Measurements from ENCODE around the gene NUTF2. TPM values are rescaled to one million over a fixed set of nuclear protein-coding genes. Genes with fewer than 3 reads are reported as not detected.

NUTF2 gene
- total and polyA plus RNA-seq, 2 donors (not counting 1 experiment from before 2014, with no cell fraction given) = 127 to 310 TPM

DNA sequence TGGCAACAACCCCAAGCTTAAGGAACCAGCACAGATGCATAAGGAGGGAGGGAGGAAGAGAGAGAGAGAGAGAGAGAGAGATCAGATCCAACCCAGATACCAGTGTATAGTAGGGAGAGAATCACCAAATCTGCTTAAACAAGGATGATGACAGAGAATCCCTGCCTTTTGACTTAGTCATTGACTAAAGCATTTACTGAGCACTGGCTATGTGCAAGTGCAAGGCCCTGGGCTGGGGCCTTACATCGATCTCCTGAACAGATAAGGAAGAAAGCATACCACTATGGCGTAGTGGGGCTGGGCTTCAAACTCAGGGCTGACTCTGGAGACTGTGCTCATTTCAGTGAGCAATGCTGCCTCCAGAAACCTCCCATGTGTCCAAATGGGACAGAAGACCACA is 24.2 kb upstream of the NUTF2 start:
- H3K79me2 ChIP-seq (ENCODE audit: control insufficient read depth, insufficient read depth, low read length) = no peaks in the 10 kb centered on the region
- no peak overlapping the region for H3K4me2 ChIP-seq (ENCODE audit: extremely low read depth, insufficient read depth, low read length)
- H3K9me3 ChIP-seq (ENCODE audit: control insufficient read depth, insufficient read depth, low read depth, low read length) = no peaks in the 10 kb centered on the region
- H3K27me3 ChIP-seq (ENCODE audit: control insufficient read depth, insufficient read depth, low read length) = no peaks in the 10 kb centered on the region
- no peaks in the 10 kb centered on the region for H3K4me1 ChIP-seq (ENCODE audit: control insufficient read depth, extremely low read depth, insufficient read depth, low read length)
- TF ChIP-seq EZH2 (IDR thresholded peaks at IDR 0.05; ENCODE audit: low read length, missing control alignments) = no peak
- TF ChIP-seq, protein P1, sequence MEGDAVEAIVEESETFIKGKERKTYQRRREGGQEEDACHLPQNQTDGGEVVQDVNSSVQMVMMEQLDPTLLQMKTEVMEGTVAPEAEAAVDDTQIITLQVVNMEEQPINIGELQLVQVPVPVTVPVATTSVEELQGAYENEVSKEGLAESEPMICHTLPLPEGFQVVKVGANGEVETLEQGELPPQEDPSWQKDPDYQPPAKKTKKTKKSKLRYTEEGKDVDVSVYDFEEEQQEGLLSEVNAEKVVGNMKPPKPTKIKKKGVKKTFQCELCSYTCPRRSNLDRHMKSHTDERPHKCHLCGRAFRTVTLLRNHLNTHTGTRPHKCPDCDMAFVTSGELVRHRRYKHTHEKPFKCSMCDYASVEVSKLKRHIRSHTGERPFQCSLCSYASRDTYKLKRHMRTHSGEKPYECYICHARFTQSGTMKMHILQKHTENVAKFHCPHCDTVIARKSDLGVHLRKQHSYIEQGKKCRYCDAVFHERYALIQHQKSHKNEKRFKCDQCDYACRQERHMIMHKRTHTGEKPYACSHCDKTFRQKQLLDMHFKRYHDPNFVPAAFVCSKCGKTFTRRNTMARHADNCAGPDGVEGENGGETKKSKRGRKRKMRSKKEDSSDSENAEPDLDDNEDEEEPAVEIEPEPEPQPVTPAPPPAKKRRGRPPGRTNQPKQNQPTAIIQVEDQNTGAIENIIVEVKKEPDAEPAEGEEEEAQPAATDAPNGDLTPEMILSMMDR (conservative IDR thresholded peaks at IDR 0.05 in 1 of 2, IDR thresholded peaks at IDR 0.05 in 1 of 2; ENCODE audit: low read depth in 1 of 2, low read length in 2 of 2) = no peak
- peak in 1 of 2 donors; percentile 17 for DNase-seq (ENCODE audit: low read depth in 2 of 2)
- peaks cover 3% of the 10 kb centered on the region for H3K36me3 ChIP-seq (ENCODE audit: control insufficient read depth, insufficient read depth, low read length)
- no peaks in the 10 kb centered on the region for H4K20me1 ChIP-seq (ENCODE audit: control insufficient read depth, extremely low read depth, insufficient read depth, low read length)
- no peak overlapping the region for H2AFZ ChIP-seq (ENCODE audit: low read length)
- H3K9ac ChIP-seq (ENCODE audit: insufficient read depth, low read length) = no peak overlapping the region
- H3K4me3 ChIP-seq (replicated peaks in 1 of 4; ENCODE audit: control extremely low read depth in 1 of 4, insufficient read depth in 1 of 4, low read depth in 3 of 4, low read length in 4 of 4) = no peak overlapping the region
- no peak overlapping the region for H3K27ac ChIP-seq (ENCODE audit: insufficient read depth, low read length)

DNA sequence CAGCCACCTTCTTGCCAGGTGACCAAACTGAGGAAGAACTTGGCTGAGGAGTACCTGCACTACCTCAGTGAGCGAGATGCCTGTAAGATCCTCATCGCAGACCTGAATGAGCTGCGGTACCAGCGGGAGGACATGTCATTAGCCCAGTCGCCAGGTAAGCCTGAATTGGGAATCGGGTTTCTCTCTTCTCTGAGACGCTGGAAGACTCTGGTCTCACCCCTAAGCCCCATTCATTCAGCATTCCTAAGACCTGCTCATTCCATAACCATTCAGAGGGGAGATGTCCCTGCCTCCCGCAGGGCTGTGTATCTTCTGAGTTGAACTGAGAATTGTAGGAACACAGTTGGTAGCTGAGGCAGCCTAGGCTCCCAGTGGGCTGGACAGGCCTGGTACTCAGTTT is 21.6 kb upstream of the NUTF2 start:
- H3K36me3 ChIP-seq (ENCODE audit: control insufficient read depth, insufficient read depth, low read length) = peaks cover 19% of the 10 kb centered on the region
- TF ChIP-seq, protein P1 (conservative IDR thresholded peaks at IDR 0.05 in 1 of 2, IDR thresholded peaks at IDR 0.05 in 1 of 2; ENCODE audit: low read depth in 1 of 2, low read length in 2 of 2) = no peak
- no peak for TF ChIP-seq EZH2 (IDR thresholded peaks at IDR 0.05; ENCODE audit: low read length, missing control alignments)
- H4K20me1 ChIP-seq (ENCODE audit: control insufficient read depth, extremely low read depth, insufficient read depth, low read length) = no peaks in the 10 kb centered on the region
- no peak overlapping the region for H3K9ac ChIP-seq (ENCODE audit: insufficient read depth, low read length)
- H3K4me2 ChIP-seq (ENCODE audit: extremely low read depth, insufficient read depth, low read length) = no peak overlapping the region
- H3K9me3 ChIP-seq (ENCODE audit: control insufficient read depth, insufficient read depth, low read depth, low read length) = no peaks in the 10 kb centered on the region
- H3K27me3 ChIP-seq (ENCODE audit: control insufficient read depth, insufficient read depth, low read length) = no peaks in the 10 kb centered on the region
- H2AFZ ChIP-seq (ENCODE audit: low read length) = no peak overlapping the region
- DNase-seq (ENCODE audit: low read depth in 2 of 2) = no peak
- H3K27ac ChIP-seq (ENCODE audit: insufficient read depth, low read length) = no peak overlapping the region
- H3K4me3 ChIP-seq (replicated peaks in 1 of 4; ENCODE audit: control extremely low read depth in 1 of 4, insufficient read depth in 1 of 4, low read depth in 3 of 4, low read length in 4 of 4) = no peak overlapping the region
- H3K79me2 ChIP-seq (ENCODE audit: control insufficient read depth, insufficient read depth, low read length) = no peaks in the 10 kb centered on the region
- H3K4me1 ChIP-seq (ENCODE audit: control insufficient read depth, extremely low read depth, insufficient read depth, low read length) = no peaks in the 10 kb centered on the region

DNA sequence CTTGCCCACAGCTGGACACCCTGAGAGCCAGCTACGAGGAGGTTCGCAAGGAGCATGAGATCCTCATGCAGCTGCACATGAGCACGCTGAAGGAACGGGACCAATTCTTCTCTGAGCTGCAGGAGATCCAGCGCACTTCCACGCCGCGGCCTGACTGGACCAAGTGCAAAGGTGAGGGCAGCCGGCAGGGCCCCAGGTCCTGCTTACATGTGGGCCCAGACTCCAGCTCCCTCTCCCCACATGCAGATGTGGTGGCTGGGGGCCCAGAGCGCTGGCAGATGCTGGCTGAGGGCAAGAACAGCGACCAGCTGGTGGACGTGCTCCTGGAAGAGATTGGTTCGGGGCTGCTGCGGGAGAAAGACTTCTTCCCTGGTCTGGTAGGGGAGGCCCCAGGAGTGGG is 20.8 kb upstream of the NUTF2 start:
- DNase-seq (ENCODE audit: low read depth in 2 of 2) = no peak
- H3K9ac ChIP-seq (ENCODE audit: insufficient read depth, low read length) = no peak overlapping the region
- no peaks in the 10 kb centered on the region for H3K9me3 ChIP-seq (ENCODE audit: control insufficient read depth, insufficient read depth, low read depth, low read length)
- no peak overlapping the region for H3K4me3 ChIP-seq (replicated peaks in 1 of 4; ENCODE audit: control extremely low read depth in 1 of 4, insufficient read depth in 1 of 4, low read depth in 3 of 4, low read length in 4 of 4)
- no peaks in the 10 kb centered on the region for H3K4me1 ChIP-seq (ENCODE audit: control insufficient read depth, extremely low read depth, insufficient read depth, low read length)
- no peak overlapping the region for H2AFZ ChIP-seq (ENCODE audit: low read length)
- H3K27ac ChIP-seq (ENCODE audit: insufficient read depth, low read length) = no peak overlapping the region
- no peaks in the 10 kb centered on the region for H3K79me2 ChIP-seq (ENCODE audit: control insufficient read depth, insufficient read depth, low read length)
- no peaks in the 10 kb centered on the region for H4K20me1 ChIP-seq (ENCODE audit: control insufficient read depth, extremely low read depth, insufficient read depth, low read length)
- no peak overlapping the region for H3K4me2 ChIP-seq (ENCODE audit: extremely low read depth, insufficient read depth, low read length)
- no peaks in the 10 kb centered on the region for H3K27me3 ChIP-seq (ENCODE audit: control insufficient read depth, insufficient read depth, low read length)
- TF ChIP-seq EZH2 (IDR thresholded peaks at IDR 0.05; ENCODE audit: low read length, missing control alignments) = no peak
- TF ChIP-seq, protein P1 (conservative IDR thresholded peaks at IDR 0.05 in 1 of 2, IDR thresholded peaks at IDR 0.05 in 1 of 2; ENCODE audit: low read depth in 1 of 2, low read length in 2 of 2) = no peak
- H3K36me3 ChIP-seq (ENCODE audit: control insufficient read depth, insufficient read depth, low read length) = peaks cover 24% of the 10 kb centered on the region

All from fibroblast of lung (primary cell).